Neuronal stem cell (in vitro differentiated cells): ENCODE measurements around the gene THOP1.

Experiments used
- DNase-seq: peaks from one replicate; pipeline ENCODE4 v3.0.0-alpha.2; 2013; ENCODE audit warnings: low spot score
- H2AFZ ChIP-seq: one replicate; pipeline ENCODE4 v1.6.1; 2013; ENCODE audit warnings: mild to moderate bottlenecking, low read length, inconsistent platforms
- H2AK5ac ChIP-seq: 2 replicates; pipeline ENCODE4 v1.6.1; 2013; ENCODE audit warnings: low read depth, mild to moderate bottlenecking, inconsistent platforms, low read length, moderate library complexity, mixed read lengths
- H2BK120ac ChIP-seq: 2 replicates; pipeline ENCODE4 v1.6.1; 2013; ENCODE audit warnings: low read depth, mild to moderate bottlenecking, inconsistent platforms, low read length, moderate library complexity, mixed read lengths
- H2BK12ac ChIP-seq: one replicate; pipeline ENCODE4 v1.6.1; 2013; ENCODE audit warnings: low read length, inconsistent platforms
- H2BK15ac ChIP-seq: 2 replicates; pipeline ENCODE4 v1.6.1; 2013; ENCODE audit warnings: mild to moderate bottlenecking, low read length, inconsistent platforms, mixed read lengths
- H2BK5ac ChIP-seq: one replicate; pipeline ENCODE4 v1.6.1; 2013; ENCODE audit warnings: inconsistent platforms, mild to moderate bottlenecking, low read length, moderate library complexity
- H3K14ac ChIP-seq: one replicate; pipeline ENCODE4 v1.6.1; 2013; ENCODE audit warnings: low read length, inconsistent platforms
- H3K18ac ChIP-seq: 2 replicates; pipeline ENCODE4 v1.6.1; 2013; ENCODE audit warnings: low read length, inconsistent platforms
- H3K23ac ChIP-seq: 2 replicates; pipeline ENCODE4 v1.6.1; 2013; ENCODE audit warnings: low read depth, mild to moderate bottlenecking, mixed read lengths, low read length, inconsistent platforms; ENCODE audit not compliant: poor library complexity
- H3K27ac ChIP-seq: replicated peaks from 3 replicates; pipeline ENCODE4 v1.5.1; 2013; ENCODE audit warnings: low read length, inconsistent platforms
- H3K27me3 ChIP-seq, 3 experiments: 2 replicates each; pipeline ENCODE4 v1.6.1; 2013; ENCODE audit warnings: low read length in 3 of 3, mild to moderate bottlenecking in 2 of 3, inconsistent platforms in 1 of 3, low read depth in 1 of 3, mixed read lengths in 1 of 3, moderate library complexity in 1 of 3; ENCODE audit not compliant: control insufficient read depth in 3 of 3, insufficient read depth in 3 of 3
- H3K36me3 ChIP-seq, 2 donors: replicated peaks in 1 of 2; 2 replicates each; pipeline ENCODE4 v1.6.1; 2013; ENCODE audit warnings: low read length in 2 of 2; ENCODE audit not compliant: control insufficient read depth in 2 of 2, insufficient read depth in 2 of 2
- H3K4ac ChIP-seq: 2 replicates; pipeline ENCODE4 v1.6.1; 2013; ENCODE audit warnings: inconsistent platforms, mild to moderate bottlenecking, low read length, moderate library complexity
- H3K4me1 ChIP-seq, 2 donors: 1 replicate in 1 of 2; 2 replicates in 1 of 2; pipeline ENCODE4 v1.6.1; 2013; ENCODE audit warnings: low read length in 2 of 2, low read depth in 1 of 2; ENCODE audit not compliant: control insufficient read depth in 2 of 2, insufficient read depth in 1 of 2
- H3K4me2 ChIP-seq: one replicate; pipeline ENCODE4 v1.6.1; 2013; ENCODE audit warnings: mild to moderate bottlenecking, low read length, inconsistent platforms; ENCODE audit not compliant: insufficient read depth, poor library complexity, severe bottlenecking
- H3K4me3 ChIP-seq, 2 donors: 2 replicates each; pipeline ENCODE4 v1.5.1; 2013; ENCODE audit warnings: low read length in 2 of 2, mild to moderate bottlenecking in 2 of 2, inconsistent platforms in 1 of 2, moderate library complexity in 1 of 2
- H3K79me1 ChIP-seq: one replicate; pipeline ENCODE4 v1.6.1; 2013; ENCODE audit warnings: low read depth, mild to moderate bottlenecking, inconsistent platforms, low read length, moderate library complexity
- H3K9ac ChIP-seq: one replicate; pipeline ENCODE4 v1.6.1; 2013; ENCODE audit warnings: mild to moderate bottlenecking, low read depth, low read length, inconsistent platforms; ENCODE audit not compliant: poor library complexity
- H3K9me3 ChIP-seq, 2 donors: replicated peaks in 1 of 2; 2 replicates each; pipeline versions ENCODE3 to v1.6.1; 2013; ENCODE audit warnings: low read length in 2 of 2, mild to moderate bottlenecking in 2 of 2, inconsistent platforms in 1 of 2, low read depth in 1 of 2, mixed read lengths in 1 of 2, moderate library complexity in 1 of 2; ENCODE audit not compliant: control insufficient read depth in 2 of 2, insufficient read depth in 1 of 2
- H4K8ac ChIP-seq: one replicate; pipeline ENCODE4 v1.6.1; 2013; ENCODE audit warnings: low read depth, mild to moderate bottlenecking, inconsistent platforms, low read length, moderate library complexity
- H4K91ac ChIP-seq: one replicate; pipeline ENCODE4 v1.6.1; 2013; ENCODE audit warnings: low read length, low read depth, mild to moderate bottlenecking, inconsistent platforms; ENCODE audit not compliant: poor library complexity
- WGBS, 2 donors: extraction: QIAGEN DNeasy Blood & Tissue Kit; methylation state at CpG; one replicate each; pipeline ENCODE4 v1.1.7; 2013; ENCODE audit warnings: missing lambda C conversion rate in 2 of 2, mixed read lengths in 1 of 2; ENCODE audit not compliant: insufficient read length in 2 of 2, insufficient replicate concordance in 1 of 2; ENCODE audit errors: extremely low coverage in 2 of 2; 5-methylcytosine and 5-hydroxymethylcytosine counted together

THOP1 gene

GRCh38 chr19:2810141-2811091, 25.1 kb downstream of the THOP1 start:
- no peak for DNase-seq
- WGBS, 2 donors: no CpG with 5 or more reads among the region's 58 CpGs
- H2BK5ac ChIP-seq: no peak overlapping the region
- no peak overlapping the region for H2AFZ ChIP-seq
- no peak overlapping the region for H3K4ac ChIP-seq
- no peak overlapping the region for H2AK5ac ChIP-seq
- no peak overlapping the region for H2BK120ac ChIP-seq
- peaks cover 63 to 93% of the 10 kb centered on the region in 2 donors for H3K36me3 ChIP-seq
- no peak overlapping the region for H2BK15ac ChIP-seq
- no peaks in the 10 kb centered on the region for H3K9me3 ChIP-seq
- H3K4me3 ChIP-seq: no peak overlapping the region
- peak overlapping the region; percentile 65 for H3K23ac ChIP-seq
- H3K79me1 ChIP-seq: peaks cover 2% of the 10 kb centered on the region
- H3K27me3 ChIP-seq: no peaks in the 10 kb centered on the region
- no peaks in the 10 kb centered on the region for H3K4me1 ChIP-seq
- H3K18ac ChIP-seq: no peak overlapping the region
- H3K27ac ChIP-seq: no peak overlapping the region
- no peak overlapping the region for H2BK12ac ChIP-seq
- H4K8ac ChIP-seq: no peak overlapping the region
- H3K9ac ChIP-seq: peak overlapping the region; percentile 44
- H3K4me2 ChIP-seq: no peak overlapping the region
- H4K91ac ChIP-seq: no peak overlapping the region
- no peak overlapping the region for H3K14ac ChIP-seq

- no peak overlapping the region for H3K23ac ChIP-seq
- H3K27ac ChIP-seq: no peak overlapping the region
- no peak overlapping the region for H2BK15ac ChIP-seq
- H2BK120ac ChIP-seq: no peak overlapping the region
- no peaks in the 10 kb centered on the region for H3K4me1 ChIP-seq
- peak overlapping the region; percentile 53 for H3K9ac ChIP-seq
- H3K14ac ChIP-seq: no peak overlapping the region
- H2AK5ac ChIP-seq: no peak overlapping the region
- no peak overlapping the region for H3K18ac ChIP-seq
- H4K8ac ChIP-seq: no peak overlapping the region
- H3K4me2 ChIP-seq: no peak overlapping the region
- no peaks in the 10 kb centered on the region for H3K27me3 ChIP-seq
- no peak overlapping the region for H2BK5ac ChIP-seq
- no CpG with 5 or more reads among the region's 20 CpGs for WGBS, 2 donors
- DNase-seq: no peak
- peaks cover 2% of the 10 kb centered on the region for H3K79me1 ChIP-seq
- no peaks in the 10 kb centered on the region for H3K9me3 ChIP-seq
- no peak overlapping the region for H3K4ac ChIP-seq
- H2AFZ ChIP-seq: no peak overlapping the region
- H3K4me3 ChIP-seq: no peak overlapping the region
- no peak overlapping the region for H2BK12ac ChIP-seq
- H4K91ac ChIP-seq: no peak overlapping the region
- peaks cover 57 to 86% of the 10 kb centered on the region in 2 donors for H3K36me3 ChIP-seq
Measured at GRCh38 chr19:2811221-2811722, 26.0 kb downstream of the THOP1 start.

- Histone ChIP-seq H3K23ac (no peak overlapping the region), H4K8ac (no peak overlapping the region), H3K4me2 (no peak overlapping the region), H3K14ac (no peak overlapping the region), H4K91ac (no peak overlapping the region), H3K79me1 (no peaks in the 10 kb centered on the region), H3K4me3 (no peak overlapping the region), H3K18ac (no peak overlapping the region), H3K36me3 (peaks cover 51 to 80% of the 10 kb centered on the region in 2 donors), H2BK5ac (no peak overlapping the region), H2AK5ac (no peak overlapping the region), H3K27me3 (no peaks in the 10 kb centered on the region), H2BK15ac (no peak overlapping the region), H2BK120ac (no peak overlapping the region), H3K4me1 (no peaks in the 10 kb centered on the region), H3K9ac (peak overlapping the region; percentile 53), H2BK12ac (no peak overlapping the region), H3K27ac (no peak overlapping the region), H3K9me3 (no peaks in the 10 kb centered on the region), H2AFZ (no peak overlapping the region), H3K4ac (no peak overlapping the region)
- no peak for DNase-seq
- WGBS, 2 donors: no CpG with 5 or more reads among the region's 34 CpGs
Measured at GRCh38 chr19:2811735-2812413, 26.6 kb downstream of the THOP1 start.
